Measurements from ENCODE around the gene FTO.

FTO gene

DNA sequence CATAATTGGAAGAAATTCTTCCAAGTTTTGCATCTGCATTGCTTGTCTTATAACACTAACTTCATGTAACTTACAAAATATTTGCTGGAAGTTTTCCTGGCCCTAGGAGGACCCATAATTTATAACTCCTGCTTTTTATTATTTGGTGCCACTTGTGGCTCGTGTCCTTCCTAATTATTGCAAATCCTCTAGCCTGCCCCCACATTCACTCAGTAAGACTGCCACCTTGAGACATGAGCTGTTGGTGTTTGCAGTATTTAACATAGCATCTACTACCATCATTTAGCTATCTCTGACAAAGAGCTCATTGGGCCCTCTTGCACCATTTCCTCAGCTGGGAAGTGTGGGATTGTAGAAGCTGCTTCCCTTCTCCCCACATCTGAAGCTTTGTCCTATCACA lies 49.5 kb downstream of the FTO start:
- TF ChIP-seq, protein P1, sequence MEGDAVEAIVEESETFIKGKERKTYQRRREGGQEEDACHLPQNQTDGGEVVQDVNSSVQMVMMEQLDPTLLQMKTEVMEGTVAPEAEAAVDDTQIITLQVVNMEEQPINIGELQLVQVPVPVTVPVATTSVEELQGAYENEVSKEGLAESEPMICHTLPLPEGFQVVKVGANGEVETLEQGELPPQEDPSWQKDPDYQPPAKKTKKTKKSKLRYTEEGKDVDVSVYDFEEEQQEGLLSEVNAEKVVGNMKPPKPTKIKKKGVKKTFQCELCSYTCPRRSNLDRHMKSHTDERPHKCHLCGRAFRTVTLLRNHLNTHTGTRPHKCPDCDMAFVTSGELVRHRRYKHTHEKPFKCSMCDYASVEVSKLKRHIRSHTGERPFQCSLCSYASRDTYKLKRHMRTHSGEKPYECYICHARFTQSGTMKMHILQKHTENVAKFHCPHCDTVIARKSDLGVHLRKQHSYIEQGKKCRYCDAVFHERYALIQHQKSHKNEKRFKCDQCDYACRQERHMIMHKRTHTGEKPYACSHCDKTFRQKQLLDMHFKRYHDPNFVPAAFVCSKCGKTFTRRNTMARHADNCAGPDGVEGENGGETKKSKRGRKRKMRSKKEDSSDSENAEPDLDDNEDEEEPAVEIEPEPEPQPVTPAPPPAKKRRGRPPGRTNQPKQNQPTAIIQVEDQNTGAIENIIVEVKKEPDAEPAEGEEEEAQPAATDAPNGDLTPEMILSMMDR (IDR thresholded peaks at IDR 0.05) = no peak
- Histone ChIP-seq H3K9me3 (no peaks in the 10 kb centered on the region), H3K4me3 (ENCODE audit: low read depth in 1 of 2, low read length in 1 of 2) (no peak overlapping the region), H3K27me3 (no peaks in the 10 kb centered on the region), H3K4me1 (ENCODE audit: control insufficient read depth in 1 of 2, insufficient read depth in 1 of 2, low read depth in 1 of 2, low read length in 1 of 2) (no peaks in the 10 kb centered on the region), H3K27ac (no peak overlapping the region), H3K36me3 (no peaks in the 10 kb centered on the region)

DNA sequence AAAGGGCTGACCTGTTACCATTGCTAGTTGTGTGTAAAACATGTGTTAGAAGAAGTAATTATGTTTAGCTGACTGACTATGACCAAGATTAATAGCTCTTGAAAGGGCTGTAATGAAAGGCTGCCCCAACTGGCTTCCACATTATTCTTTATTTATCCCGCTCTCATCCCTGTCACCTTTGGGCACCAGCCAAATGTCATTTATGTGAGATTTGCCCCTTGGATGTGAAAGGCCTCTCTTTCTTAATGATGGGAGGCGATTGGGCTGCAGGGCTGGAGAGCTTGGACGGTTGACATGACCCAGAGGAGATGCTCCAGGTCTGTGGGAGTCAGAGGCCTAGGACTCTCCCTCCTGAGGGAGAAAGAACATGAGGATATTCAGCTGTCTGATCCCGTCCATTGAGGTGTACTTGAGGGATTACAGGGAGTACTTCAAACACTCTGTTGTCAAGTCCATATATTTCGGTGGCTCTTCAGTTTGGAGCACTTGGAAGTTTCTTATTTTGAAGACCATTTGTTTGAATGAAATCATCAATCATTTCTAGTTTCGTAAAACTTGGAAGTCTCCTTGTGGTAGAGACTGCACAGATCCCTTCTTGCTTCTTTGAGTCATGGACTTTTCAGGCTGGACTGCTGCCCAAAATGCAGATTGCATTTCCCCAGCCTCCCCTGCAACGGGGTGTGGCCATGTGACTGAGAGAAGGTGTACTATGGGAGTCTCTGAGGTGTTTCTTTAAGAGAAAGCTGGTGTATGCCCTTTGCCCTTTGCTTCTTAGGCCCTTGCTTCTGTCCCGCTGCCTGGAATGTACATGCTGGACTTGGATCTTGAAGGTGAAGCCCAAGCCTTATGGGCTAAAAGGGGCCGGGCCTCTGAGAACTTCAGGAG lies 51.3 kb downstream of the FTO start:
- Histone ChIP-seq H3K4me1 (ENCODE audit: control insufficient read depth in 1 of 2, insufficient read depth in 1 of 2, low read depth in 1 of 2, low read length in 1 of 2) (no peaks in the 10 kb centered on the region), H3K36me3 (no peaks in the 10 kb centered on the region), H3K27me3 (no peaks in the 10 kb centered on the region), H3K4me3 (ENCODE audit: low read depth in 1 of 2, low read length in 1 of 2) (no peak overlapping the region), H3K27ac (no peak overlapping the region), H3K9me3 (no peaks in the 10 kb centered on the region)
- TF ChIP-seq, protein P1 (IDR thresholded peaks at IDR 0.05) = no peak

DNA sequence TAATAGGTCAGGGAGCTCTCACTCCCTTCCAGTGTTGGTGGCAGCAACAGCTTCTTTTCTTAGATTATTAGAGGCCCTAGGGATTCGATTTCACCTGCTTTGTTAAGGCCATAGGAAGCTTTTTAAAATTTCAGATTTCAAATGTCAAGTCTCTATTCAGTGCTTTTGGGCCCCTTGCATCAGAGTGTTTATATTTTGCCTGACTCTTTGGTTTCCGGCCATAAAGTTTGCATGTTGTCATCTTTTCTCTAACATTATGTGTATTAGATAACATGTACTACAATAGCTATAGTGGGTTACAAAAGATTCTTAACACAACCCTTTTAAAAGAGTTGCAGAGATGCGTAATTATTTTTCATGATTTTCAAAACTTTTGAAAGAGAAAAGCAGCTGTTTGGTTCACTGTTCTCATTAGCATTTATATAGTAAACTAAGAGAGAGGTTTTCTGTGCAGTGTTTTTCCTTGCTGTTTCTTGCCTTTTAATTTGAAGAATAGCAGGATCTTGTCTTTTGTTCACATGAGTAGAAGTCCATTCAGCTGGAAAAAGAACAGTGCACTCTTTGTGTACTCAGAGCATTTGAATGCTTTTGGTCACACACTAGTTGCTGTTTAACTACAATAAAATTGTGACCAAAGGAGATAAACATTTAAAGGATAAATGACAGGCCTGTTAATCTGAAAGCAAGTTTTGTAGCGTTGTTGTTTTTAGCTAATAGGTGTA lies 52.5 kb downstream of the FTO start:
- H3K27ac ChIP-seq = no peak overlapping the region
- H3K4me3 ChIP-seq (ENCODE audit: low read depth in 1 of 2, low read length in 1 of 2) = no peak overlapping the region
- no peaks in the 10 kb centered on the region for H3K27me3 ChIP-seq
- TF ChIP-seq, protein P1 (IDR thresholded peaks at IDR 0.05) = no peak
- H3K36me3 ChIP-seq = no peaks in the 10 kb centered on the region
- H3K4me1 ChIP-seq (ENCODE audit: control insufficient read depth in 1 of 2, insufficient read depth in 1 of 2, low read depth in 1 of 2, low read length in 1 of 2) = no peaks in the 10 kb centered on the region
- no peaks in the 10 kb centered on the region for H3K9me3 ChIP-seq

DNA sequence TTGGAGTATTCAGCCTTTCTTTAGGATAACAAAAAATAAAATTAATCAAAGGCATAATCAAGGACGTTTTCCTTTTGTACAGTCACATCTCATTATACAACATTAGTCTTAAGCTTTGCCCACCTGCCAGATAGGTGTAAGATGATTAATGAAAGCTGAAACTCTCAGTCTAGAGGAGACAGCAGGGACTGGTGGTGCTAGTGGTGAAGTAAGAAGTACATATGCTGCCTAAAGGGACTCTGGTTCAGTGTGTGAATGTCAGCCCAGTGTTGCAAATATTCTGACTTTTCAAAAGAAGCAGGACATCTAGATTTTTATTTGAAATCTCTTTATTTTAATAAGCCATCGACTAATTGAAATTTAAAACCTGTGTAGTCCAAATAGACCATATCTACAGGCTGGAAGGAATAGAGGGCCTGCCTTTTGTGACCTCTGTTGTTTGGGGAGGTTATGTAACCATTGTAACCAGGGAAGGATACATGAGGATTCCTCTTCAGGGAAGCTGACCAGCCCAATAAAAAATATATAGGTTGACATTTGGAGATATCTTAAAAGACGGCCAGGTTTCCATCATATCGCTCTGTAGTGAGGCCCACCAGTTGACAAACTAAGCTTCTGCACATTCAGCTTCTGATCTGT lies 54.1 kb downstream of the FTO start:
- no peaks in the 10 kb centered on the region for H3K36me3 ChIP-seq
- no peaks in the 10 kb centered on the region for H3K27me3 ChIP-seq
- TF ChIP-seq, protein P1 (IDR thresholded peaks at IDR 0.05) = no peak
- no peaks in the 10 kb centered on the region for H3K4me1 ChIP-seq (ENCODE audit: control insufficient read depth in 1 of 2, insufficient read depth in 1 of 2, low read depth in 1 of 2, low read length in 1 of 2)
- H3K4me3 ChIP-seq (ENCODE audit: low read depth in 1 of 2, low read length in 1 of 2) = no peak overlapping the region
- no peaks in the 10 kb centered on the region for H3K9me3 ChIP-seq
- no peak overlapping the region for H3K27ac ChIP-seq

DNA sequence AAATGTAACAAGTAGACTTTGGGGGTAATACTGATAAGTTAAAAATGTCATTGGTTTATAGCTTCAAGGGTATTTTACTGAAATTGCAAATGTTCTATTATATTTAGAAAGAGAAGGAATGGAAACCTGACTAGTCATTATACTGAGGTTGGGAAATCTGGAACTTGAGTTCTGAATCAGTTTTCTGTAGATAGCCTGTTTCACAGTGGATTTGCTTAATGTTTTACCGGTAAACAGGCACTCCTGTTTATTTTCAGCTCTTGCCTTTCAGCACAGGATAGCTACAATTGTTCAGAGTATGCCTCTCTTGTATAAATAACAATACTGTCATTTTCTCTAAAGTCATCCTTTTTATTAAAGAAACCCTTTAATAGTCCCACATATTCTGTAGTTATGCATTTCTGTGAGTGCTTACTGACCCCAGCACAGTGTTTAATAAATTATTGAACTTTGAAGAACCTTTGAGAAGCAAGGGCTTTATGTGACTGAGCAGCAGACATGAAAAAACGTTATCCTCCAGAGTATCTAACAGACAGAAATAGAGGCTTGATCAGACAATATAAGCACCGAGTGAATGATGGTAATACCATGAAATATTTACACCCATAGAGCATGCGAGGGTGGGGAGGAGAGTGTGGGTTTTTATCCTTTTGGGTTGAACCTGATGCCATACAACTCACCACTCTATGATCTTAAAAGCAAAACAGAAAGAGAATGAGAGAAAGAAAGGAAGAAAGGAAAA lies 58.2 kb downstream of the FTO start:
- TF ChIP-seq, protein P1 (IDR thresholded peaks at IDR 0.05) = no peak
- H3K27me3 ChIP-seq = no peaks in the 10 kb centered on the region
- no peaks in the 10 kb centered on the region for H3K36me3 ChIP-seq
- no peaks in the 10 kb centered on the region for H3K9me3 ChIP-seq
- no peak overlapping the region for H3K4me3 ChIP-seq (ENCODE audit: low read depth in 1 of 2, low read length in 1 of 2)
- H3K4me1 ChIP-seq (ENCODE audit: control insufficient read depth in 1 of 2, insufficient read depth in 1 of 2, low read depth in 1 of 2, low read length in 1 of 2) = no peaks in the 10 kb centered on the region
- H3K27ac ChIP-seq = no peak overlapping the region

Data from neutrophil (primary cell).